HG02870 (cell line): ENCODE results near the gene CAMSAP2.

Experiments used
- ATAC-seq: cut with Tn5 transposase; IDR thresholded peaks from one replicate; pipeline ENCODE4 v1.9.1; 2021; ENCODE audit warnings: mild to moderate bottlenecking, moderate library complexity; ENCODE audit not compliant: unreplicated experiment

The CAMSAP2 gene

DNA sequence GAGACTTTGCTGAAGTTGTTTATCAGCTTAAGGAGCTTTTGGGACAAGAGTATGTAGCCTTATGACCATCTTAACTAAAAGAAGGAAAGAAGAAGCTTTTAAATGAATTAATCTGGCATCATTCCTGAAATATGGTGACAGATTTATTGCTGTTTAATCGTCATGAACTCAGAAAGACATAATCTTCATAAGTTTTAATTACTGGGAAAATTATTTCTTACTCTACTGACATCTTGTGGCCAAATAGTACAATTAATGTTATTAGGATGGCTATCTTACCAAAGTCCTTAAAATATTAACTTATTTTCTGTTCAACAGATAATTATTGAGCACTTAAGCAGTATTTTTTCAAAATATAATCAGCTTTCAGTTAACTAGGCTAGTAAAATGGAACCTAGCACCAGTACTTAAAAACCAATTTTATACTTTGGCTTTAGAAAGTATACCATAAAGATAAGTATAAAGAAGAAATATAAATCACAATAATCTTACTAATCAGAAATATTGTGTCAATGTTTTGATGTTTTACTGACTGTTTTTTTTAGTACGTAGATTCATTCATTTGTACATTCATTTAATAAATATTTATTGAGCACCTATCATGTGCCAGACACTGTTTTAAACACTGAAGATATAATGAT, 99.4 kb downstream of the CAMSAP2 start:
- no peak for ATAC-seq

DNA sequence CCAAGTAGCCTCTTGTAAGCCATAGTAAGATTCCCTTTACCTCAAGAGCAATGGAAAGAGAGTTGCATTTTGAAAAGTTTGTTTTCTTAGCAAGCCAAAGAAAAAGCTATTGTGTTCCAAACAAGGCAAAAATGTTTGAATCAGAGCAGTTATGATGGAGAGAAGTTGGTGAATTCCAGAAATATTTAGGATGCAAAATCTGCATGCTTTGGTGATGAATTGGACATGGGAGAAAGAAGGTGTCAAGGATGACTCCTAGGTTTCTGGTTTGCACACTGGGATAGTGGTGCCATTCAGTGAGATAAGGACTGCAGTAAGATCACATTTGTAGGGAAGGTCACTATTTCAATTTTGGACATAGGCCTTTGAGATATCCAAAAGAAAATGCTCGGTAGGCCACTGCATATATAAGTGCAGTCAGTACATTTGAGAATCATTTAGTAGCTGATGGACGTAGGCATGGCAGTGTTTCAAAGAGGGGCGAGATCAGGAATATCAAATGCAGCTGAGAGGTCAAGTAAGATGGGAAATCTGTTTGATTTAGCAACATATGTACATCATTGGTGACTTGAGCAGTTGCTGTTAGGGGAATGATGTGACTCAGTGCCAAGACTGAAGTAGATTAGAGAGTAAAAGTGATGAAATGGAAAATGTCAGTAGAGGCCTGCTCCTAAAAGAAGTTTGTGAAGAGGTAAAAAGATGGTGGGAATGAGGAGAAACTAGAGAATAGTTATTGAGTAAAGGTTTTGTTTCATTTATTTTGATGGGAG, 100.2 kb downstream of the CAMSAP2 start:
- ATAC-seq: no peak

DNA sequence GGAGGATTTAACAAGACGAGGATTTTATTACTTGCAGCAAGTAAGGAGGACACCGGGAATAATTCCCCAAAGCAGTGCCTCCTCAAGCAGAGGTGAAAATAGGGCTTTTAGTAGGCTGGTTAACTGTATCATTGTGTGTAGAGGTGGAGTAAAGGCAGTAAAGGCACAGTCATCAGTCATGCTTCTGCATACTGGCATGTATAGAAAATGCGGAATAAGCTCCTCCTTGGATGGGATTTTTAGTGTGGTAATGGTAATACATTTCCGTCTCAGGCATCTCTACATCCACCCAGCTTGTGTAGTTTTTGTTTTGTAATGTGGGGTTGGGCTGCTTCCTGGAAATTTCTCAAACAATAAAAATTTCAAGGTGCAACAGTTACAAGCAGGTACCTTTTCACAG, 106.7 kb downstream of the CAMSAP2 start:
- ATAC-seq: no peak

DNA sequence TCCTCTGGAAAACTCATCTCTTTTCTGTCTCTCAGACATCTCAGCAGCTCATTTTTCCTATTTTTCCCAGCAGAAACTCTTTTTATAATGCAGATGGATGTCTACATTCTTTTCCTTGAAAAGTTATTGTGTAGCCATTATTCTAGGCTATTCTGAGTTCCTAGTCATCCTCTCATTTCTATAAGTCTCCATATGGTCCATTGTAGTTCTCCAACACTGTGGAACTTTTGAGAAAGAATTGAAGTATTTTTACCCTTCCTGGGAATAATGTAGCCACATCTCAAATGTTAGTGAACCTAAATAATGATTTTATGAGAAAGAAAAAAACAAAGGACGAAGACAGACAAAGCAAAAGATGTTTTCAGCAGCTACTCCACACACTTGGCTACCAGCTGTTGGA, 107.7 kb downstream of the CAMSAP2 start:
- ATAC-seq: no peak

DNA sequence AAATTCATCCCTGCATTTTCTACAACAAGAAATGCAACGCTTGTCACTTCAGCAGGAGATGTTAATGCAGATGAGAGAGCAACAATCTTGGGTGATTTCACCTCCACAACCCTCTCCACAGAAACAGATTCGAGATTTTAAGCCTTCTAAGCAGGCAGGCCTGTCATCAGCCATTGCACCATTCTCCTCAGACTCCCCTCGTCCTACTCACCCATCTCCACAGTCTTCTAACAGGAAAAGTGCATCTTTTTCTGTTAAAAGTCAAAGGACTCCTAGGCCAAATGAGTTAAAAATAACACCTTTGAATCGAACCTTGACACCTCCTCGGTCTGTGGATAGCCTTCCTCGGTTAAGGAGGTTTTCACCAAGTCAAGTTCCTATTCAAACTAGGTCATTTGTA, 110.7 kb downstream of the CAMSAP2 start:
- ATAC-seq: no peak

DNA sequence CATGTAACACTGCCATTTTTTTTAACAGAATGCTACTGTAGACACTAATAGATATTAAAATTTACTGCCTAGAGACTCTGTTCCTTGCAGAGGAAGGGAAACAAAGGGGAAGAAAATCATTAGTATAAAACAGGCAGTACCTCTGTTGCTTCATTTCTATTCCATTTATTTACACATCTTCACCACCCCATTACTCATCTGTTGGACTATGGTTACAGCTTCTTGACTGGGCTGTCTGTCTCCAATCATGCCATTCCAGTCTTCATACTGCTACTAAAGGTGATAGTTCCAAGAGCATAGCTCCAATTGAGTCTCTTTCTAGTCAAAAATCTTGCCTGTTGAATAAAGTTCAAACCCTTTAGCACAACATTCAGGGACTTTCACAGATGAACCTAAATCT, 111.9 kb downstream of the CAMSAP2 start:
- no peak for ATAC-seq

DNA sequence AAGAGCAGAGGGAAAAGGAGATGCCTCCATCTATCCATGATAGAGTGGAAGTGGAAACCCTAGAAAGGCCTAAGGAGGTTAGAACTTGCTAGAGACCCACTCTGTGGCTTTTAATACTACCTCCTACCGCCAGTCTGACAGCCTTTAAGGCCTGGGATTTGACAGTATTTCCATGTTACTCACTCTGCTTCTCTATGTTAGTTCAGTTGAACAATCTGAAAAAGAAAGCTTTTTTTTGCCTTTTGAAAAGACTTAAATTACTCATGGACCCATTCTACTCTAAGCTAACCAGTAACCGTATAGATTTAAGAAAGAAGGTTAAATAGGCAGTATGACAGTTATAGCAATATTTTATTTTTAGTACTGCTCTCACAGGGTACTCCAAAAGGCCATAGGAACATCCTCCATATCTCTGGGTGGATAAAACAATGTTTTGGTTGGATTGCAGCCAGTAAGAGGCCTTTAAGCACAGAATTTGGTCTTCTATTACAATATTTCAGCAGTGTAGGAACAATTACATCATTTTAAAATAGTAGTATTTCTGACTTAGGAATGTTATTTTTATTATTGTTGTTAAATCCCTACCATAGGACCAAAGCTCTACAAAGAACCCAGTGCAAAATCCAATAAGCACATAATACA, 118.1 kb downstream of the CAMSAP2 start:
- ATAC-seq: no peak

DNA sequence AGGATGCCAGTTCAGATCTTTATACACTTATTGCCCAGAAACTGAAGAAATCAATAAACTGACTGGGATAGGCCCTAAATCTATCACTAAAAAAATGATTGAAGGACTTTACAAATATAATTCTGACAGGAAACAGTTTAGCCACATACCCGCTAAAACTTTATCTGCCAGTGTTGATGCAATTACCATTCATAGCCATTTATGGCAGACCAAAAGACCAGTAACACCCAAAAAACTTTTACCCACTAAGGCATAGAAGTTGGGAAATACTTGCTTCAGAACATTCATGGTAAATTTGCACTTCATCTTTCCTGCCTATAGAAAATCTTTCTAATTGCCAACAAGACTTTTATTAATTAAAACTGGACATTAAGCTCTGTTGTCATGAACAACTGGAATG, 119.1 kb downstream of the CAMSAP2 start:
- ATAC-seq: no peak

DNA sequence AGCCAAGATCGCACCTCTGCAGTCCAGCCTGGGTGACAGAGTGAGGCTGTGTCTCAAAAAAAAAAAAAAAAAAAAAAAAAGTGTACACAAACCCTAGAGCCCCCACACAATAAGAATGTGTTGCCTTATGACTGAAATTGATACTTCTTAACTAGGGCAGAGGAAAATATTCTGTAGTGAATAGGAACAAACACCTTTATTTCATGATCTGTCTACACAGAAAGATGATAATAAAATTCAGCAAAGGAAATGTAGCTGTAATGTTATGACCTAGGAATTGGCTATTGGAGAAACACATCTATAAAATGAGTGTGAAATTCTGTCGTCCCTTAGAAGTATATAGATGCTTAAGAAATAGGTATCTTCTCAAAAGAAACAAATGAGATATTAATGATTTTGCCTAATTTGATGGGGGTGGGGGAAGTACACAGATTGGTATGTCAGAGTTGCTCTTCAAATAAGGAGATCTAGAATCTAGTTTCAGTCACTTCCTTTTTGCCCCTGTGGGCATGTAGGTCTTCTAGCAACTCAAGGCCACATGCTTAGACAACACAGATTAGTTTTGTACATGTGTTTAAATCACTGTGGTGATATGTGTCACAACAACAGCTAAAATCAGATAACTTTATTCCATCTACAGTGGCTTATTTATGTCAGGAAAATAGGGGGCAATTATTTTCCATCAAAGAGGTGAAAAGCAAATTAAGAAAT, 123.4 kb downstream of the CAMSAP2 start:
- ATAC-seq: no peak

DNA sequence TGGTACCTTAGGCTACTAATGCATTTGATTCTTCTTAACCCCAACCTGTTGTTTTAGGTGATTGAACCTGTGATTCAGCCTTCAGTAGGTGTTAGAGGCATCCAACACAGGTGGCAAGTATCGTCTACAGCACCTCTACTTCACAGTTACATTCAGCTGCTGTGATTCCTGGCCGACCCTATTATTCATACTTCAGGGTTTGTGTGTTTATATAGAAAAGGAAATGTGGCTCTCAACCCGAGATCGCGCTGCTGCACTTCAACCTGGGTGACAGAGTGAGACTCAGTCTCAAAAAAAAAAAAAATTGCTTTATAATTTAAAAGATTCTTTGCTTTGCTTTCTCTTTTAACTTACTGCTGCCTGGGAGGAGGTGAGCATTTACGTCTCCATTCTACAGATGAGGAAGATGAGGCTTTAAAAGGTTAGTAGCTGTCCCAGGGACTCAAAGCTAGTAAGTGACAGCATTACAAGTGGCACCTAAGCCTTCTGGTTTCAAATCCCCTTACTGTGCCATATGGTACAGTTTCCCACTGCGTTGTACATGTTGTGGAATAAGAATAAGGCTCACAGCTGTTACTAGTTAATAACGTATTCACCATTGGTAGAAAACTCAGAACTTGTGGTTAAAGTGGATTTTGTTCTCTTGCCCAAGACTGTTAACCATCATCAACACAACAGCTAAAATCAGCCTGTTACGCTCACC, 124.2 kb downstream of the CAMSAP2 start:
- ATAC-seq: no peak

DNA sequence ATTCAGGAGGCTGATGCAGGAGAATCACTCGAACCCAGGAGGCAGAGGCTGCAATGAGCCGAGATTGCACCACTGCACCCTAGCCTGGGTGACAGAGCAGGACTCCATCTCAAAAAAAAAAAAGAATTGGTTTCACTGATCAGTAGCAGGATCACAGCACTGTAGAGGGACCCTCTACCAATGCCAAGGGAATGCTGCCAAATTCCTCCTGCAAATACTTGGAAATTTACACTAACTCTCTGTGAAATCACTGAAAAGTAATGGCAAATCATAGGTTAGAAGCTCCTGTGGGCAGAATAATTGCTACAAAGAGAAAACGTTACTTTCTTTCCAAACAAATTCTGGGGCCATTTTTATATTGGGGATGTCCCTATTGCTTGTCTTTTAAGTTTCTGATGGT, 127.4 kb downstream of the CAMSAP2 start:
- ATAC-seq: no peak

DNA sequence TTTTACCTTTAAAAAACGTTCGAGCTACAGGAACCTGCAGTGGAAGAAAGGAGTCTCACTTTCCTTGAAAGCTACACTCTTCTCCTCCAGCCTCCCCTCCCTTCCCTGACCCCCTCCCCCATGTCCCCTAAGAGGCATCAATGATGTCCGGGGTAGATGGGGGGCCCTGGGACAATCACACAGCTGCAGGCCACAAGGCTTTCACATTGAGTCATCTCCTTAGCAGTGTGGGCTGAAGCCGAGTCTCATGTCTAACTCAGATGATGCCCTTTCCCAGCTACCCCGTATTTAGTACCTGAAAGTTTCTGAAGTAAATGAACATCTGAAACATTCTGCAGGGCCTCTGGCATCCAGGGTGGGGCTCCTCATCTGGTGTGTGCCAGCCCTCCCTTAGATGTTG, 127.8 kb downstream of the CAMSAP2 start:
- peak; percentile 74 for ATAC-seq

DNA sequence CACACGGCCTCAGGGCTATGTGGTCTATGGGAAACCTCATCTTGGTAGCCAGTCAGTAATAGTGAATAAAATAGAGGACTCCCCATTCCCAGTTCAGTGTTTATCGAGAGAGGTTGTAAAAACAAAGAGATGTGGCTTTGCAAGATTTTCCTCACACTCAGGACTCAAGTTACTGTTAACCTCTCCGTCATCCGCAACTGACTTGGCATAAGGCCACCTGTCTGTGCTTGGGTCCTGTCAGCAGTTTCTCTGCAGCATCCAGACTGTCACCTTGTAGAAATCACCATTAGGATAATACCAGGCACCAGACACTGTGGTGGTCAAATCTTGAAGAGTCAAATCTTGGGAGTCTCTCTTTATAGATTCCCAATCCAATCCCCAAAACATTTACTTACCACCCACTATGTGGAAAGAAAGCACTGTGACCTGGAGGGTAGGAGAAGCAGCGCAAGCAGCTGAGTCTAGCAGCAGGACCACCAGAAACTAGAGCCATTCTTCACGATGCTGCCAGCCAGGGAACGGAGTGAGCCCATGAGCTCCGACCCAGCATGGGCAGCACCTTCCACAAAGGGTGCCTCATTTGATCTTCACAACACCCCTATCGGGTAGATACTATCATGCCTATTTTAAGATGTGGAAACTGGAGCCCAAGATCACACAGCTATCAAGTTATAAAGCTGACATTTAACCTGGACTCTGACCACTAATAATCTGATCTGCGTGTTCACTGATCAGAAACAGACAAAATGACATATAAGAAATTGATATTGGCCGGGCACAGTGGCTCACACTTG, 128.5 kb downstream of the CAMSAP2 start:
- no peak for ATAC-seq

DNA sequence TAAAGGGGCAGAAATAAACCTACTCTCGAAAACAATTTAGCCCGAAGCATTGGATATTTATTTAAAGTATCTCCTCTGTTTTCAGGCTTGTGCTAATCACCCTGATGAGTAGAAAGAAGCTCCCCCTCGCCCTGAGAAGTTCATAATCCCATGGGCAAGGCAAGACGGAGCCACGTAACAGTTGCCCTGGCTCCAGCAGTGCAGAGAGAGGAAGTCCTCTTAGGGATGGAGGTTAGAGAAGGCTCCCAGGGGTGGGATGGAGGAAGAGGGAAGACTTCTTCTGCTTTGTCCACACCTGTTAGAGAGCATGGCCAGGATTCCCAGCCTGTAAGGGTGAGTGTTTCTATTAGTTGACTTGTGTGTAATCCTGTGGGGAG, 130.7 kb downstream of the CAMSAP2 start:
- ATAC-seq: no peak

DNA sequence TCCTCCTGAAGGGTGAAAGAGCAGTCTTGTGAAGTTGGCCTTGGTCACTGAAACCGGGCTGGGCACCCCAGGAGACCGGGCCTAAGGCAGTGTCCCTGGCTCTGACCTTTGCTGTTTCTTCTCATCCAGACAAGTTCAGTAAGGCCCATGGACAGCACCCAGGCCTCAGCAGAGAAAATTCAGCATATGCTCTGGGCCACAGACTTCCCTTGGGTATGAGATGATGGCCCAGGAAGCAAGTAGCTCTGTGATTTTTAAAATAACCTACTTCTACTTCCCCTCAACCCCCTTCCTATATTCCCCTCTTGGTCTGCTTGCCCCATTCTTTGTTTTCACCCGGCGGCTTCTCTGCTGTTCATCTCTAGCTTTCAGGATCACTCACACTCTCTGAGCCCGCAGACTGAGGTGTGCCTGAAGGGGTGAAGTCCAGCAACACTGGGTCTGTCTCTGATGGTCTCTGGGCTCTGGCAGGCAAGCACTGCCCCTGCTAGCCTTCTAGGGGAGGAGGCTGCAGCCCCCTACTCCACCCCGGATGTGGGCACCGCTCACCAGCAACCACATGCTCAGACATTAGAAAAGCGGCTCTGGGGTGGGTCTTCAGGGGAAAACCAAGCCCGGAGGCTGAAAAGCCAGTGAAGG, 131.2 kb downstream of the CAMSAP2 start:
- peak; percentile 62 for ATAC-seq

DNA sequence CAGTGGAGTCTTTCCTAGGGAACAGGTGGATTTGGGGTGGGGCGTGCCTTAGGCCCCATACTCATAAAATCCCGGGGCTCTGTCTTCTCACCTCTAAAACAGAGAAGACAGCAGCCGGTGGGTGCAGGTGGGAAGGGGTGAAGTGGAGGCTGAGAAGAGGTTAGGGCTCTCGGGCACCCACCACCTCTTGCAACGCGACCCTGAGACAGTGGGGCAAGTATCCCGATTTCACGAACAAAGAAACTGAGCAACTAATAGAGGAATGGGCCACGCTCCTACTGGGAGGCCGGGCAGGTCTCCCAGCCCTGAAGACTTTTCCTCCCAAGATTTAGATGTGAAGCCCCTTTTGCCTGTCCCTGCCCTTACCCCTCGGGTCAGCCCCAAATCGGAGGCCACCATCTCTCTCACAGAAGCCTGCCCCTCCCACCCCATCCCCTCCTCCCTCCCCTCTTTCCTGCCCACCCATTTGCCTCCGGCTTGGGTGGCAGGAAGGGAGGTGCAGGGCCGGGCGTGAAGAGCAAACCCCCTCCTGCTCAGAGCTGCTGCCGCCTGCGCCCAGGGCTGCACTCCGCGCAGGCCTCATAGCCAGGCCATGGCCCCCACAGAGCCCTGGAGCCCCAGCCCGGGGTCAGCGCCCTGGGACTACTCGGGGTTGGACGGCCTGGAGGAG, 133.9 kb downstream of the CAMSAP2 start, which contains the start of gene GPR25:
TSS of gene GPR25 (plus strand) at position 536 of the 670 bp plus-strand sequence. CDS start at position 593, 57 bp downstream.
- no peak for ATAC-seq

DNA sequence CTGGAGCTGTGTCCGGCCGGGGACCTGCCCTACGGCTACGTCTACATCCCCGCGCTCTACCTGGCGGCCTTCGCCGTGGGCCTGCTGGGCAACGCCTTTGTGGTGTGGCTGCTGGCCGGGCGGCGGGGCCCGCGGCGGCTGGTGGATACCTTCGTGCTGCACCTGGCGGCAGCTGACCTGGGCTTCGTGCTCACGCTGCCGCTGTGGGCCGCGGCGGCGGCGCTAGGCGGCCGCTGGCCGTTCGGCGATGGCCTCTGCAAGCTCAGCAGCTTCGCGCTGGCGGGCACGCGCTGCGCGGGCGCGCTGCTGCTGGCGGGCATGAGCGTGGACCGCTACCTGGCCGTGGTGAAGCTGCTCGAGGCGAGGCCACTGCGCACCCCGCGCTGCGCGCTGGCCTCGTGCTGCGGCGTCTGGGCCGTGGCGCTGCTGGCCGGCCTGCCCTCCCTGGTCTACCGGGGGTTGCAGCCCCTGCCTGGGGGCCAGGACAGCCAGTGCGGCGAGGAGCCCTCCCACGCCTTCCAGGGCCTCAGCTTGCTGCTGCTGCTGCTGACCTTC, 134.5 kb downstream of the CAMSAP2 start:
- no peak for ATAC-seq

DNA sequence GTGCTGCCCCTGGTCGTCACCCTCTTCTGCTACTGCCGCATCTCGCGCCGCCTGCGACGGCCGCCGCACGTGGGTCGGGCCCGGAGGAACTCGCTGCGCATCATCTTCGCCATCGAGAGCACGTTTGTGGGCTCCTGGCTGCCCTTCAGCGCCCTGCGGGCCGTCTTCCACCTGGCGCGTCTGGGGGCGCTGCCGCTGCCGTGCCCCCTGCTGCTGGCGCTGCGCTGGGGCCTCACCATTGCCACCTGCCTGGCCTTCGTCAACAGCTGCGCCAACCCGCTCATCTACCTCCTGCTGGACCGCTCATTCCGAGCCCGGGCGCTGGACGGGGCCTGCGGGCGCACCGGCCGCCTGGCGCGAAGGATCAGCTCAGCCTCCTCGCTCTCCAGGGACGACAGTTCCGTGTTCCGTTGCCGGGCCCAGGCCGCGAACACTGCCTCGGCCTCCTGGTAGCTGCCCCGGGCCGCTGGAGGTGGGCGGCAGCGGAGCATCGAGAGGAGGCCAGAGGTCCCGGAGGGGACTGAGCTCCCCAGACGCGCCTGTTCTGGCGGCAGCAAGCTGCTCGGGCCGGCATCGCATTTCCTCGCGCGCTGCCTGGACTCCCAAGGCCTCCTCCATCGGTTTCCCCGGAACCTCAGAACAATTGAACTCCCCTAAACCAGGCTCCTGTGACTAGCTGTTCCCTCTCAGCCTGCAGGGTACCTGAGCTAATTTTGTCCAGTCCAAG, 135.1 kb downstream of the CAMSAP2 start:
- no peak for ATAC-seq
